CD4-positive, alpha-beta T cell treated with Interleukin-17A for 4 hours (primary cell): Measurements from ENCODE around the gene ZNF148.
"Not testable (repeated sequence)": the region's sequence is repeated elsewhere in the genome, so short reads cannot be mapped to it uniquely, and the experiment has no call there.

ENCODE experiments used
- DNase-seq: peaks from one replicate; pipeline ENCODE4 v3.0.0-alpha.2; 2020; ENCODE audit warnings: mixed read lengths

ZNF148 gene

GRCh38 chr3:125374996-125375941 lies at the start of gene ZNF148:
TSS of gene ZNF148 (minus strand) at chr3:125375325. CDS start at chr3:125313640, 61,685 bp downstream.
- peak; percentile 93 for DNase-seq

- DNase-seq: no peak
Measured at GRCh38 chr3:125418306-125418705, 43.2 kb upstream of the ZNF148 start.

- DNase-seq: no peak
Measured at GRCh38 chr3:125416235-125416634, 41.1 kb upstream of the ZNF148 start.

GRCh38 chr3:125414669-125415068 lies 39.5 kb upstream of the ZNF148 start:
- no peak for DNase-seq

GRCh38 chr3:125410922-125411321 lies 35.8 kb upstream of the ZNF148 start:
- DNase-seq: no peak

- no peak for DNase-seq
Measured at GRCh38 chr3:125406070-125406469, 30.9 kb upstream of the ZNF148 start.

GRCh38 chr3:125405515-125405914 lies 30.4 kb upstream of the ZNF148 start:
- not testable (repeated sequence) for DNase-seq

- DNase-seq: no peak
Measured at GRCh38 chr3:125403789-125404188, 28.7 kb upstream of the ZNF148 start.

GRCh38 chr3:125402639-125403038 lies 27.5 kb upstream of the ZNF148 start:
- DNase-seq: no peak

GRCh38 chr3:125401402-125401801 lies 26.3 kb upstream of the ZNF148 start:
- DNase-seq: no peak

- DNase-seq: no peak
Measured at GRCh38 chr3:125398952-125399351, 23.8 kb upstream of the ZNF148 start.

- no peak for DNase-seq
Measured at GRCh38 chr3:125395091-125395490, 20.0 kb upstream of the ZNF148 start.

GRCh38 chr3:125394406-125394805 lies 19.3 kb upstream of the ZNF148 start:
- DNase-seq: no peak

- no peak for DNase-seq
Measured at GRCh38 chr3:125389282-125389681, 14.2 kb upstream of the ZNF148 start.

GRCh38 chr3:125388369-125388768 lies 13.2 kb upstream of the ZNF148 start:
- DNase-seq: not testable (repeated sequence)

GRCh38 chr3:125386811-125387210 lies 11.7 kb upstream of the ZNF148 start:
- DNase-seq: no peak

GRCh38 chr3:125383744-125384143 lies 8.6 kb upstream of the ZNF148 start:
- DNase-seq: no peak

- DNase-seq: no peak
Measured at GRCh38 chr3:125382298-125382697, 7.2 kb upstream of the ZNF148 start.

GRCh38 chr3:125381743-125382142 lies 6.6 kb upstream of the ZNF148 start:
- peak; percentile 19 for DNase-seq

GRCh38 chr3:125381314-125381713 lies 6.2 kb upstream of the ZNF148 start:
- no peak for DNase-seq

- DNase-seq: no peak
Measured at GRCh38 chr3:125379483-125379882, 4.4 kb upstream of the ZNF148 start.

- no peak for DNase-seq
Measured at GRCh38 chr3:125378762-125379161, 3.6 kb upstream of the ZNF148 start.

GRCh38 chr3:125375950-125376679 lies 990 bp upstream of the ZNF148 start:
- DNase-seq: no peak

GRCh38 chr3:125374501-125374995 lies 577 bp downstream of the ZNF148 start:
- no peak for DNase-seq
